Activated naive CD8-positive, alpha-beta T cell treated with anti-CD3 and anti-CD28 coated beads for 36 hours (primary cell): ENCODE data around the gene SPR. TPM values are rescaled to one million over a fixed set of nuclear protein-coding genes. Genes with fewer than 3 reads are reported as not detected.

Experiments
- DNase-seq: peaks from one replicate; pipeline ENCODE4 v3.0.0; 2021
- H3K27ac Mint-ChIP-seq: one replicate; pipeline ENCODE4 v1.8.0; 2022; ENCODE audit warnings: mild to moderate bottlenecking, moderate library complexity, mixed read lengths
- H3K27me3 Mint-ChIP-seq: one replicate; pipeline ENCODE4 v1.8.0; 2022; ENCODE audit warnings: mild to moderate bottlenecking, mixed read lengths
- H3K36me3 Mint-ChIP-seq: one replicate; pipeline ENCODE4 v1.8.0; 2021; ENCODE audit warnings: mild to moderate bottlenecking, mixed read lengths
- H3K4me1 Mint-ChIP-seq: one replicate; pipeline ENCODE4 v1.8.0; 2021; ENCODE audit warnings: mixed read lengths
- H3K4me3 Mint-ChIP-seq: one replicate; pipeline ENCODE4 v1.8.0; 2022; ENCODE audit warnings: mild to moderate bottlenecking, moderate library complexity, mixed read lengths
- H3K9me3 Mint-ChIP-seq: one replicate; pipeline ENCODE4 v1.8.0; 2022; ENCODE audit warnings: mixed read lengths
- total RNA-seq, 2 experiments: library from RNA; stranded (reverse); gene quantifications; one replicate each; pipeline ENCODE4 v1.2.3, GENCODE V29; 2021

The SPR gene
- total RNA-seq, 2 experiments from 2014 or later = 13.9 TPM

- Mint-ChIP-seq H3K27ac (no peak overlapping the region), H3K4me1 (no peaks in the 10 kb centered on the region), H3K4me3 (no peak overlapping the region), H3K9me3 (peaks cover 5% of the 10 kb centered on the region), H3K27me3 (peaks cover 61% of the 10 kb centered on the region), H3K36me3 (no peaks in the 10 kb centered on the region)
- no peak for DNase-seq
These were observed 16.1 kb upstream of the SPR start for GRCh38 chr2:72871060-72871459.

GRCh38 chr2:72871880-72872279, 15.3 kb upstream of the SPR start:
- H3K27me3 Mint-ChIP-seq = peaks cover 58% of the 10 kb centered on the region
- no peaks in the 10 kb centered on the region for H3K4me1 Mint-ChIP-seq
- H3K27ac Mint-ChIP-seq = no peak overlapping the region
- peaks cover 5% of the 10 kb centered on the region for H3K9me3 Mint-ChIP-seq
- no peak overlapping the region for H3K4me3 Mint-ChIP-seq
- H3K36me3 Mint-ChIP-seq = no peaks in the 10 kb centered on the region
- no peak for DNase-seq

- DNase-seq = no peak
- Mint-ChIP-seq H3K36me3 (no peaks in the 10 kb centered on the region), H3K27me3 (peaks cover 65% of the 10 kb centered on the region)
These were observed 3.7 kb upstream of the SPR start for GRCh38 chr2:72883356-72883962.

GRCh38 chr2:72886505-72887031, 640 bp upstream of the SPR start:
- DNase-seq = no peak
- Mint-ChIP-seq H3K4me3 (peak overlapping the region; percentile 62), H3K27me3 (peaks cover 63% of the 10 kb centered on the region), H3K9me3 (no peaks in the 10 kb centered on the region), H3K27ac (no peak overlapping the region), H3K36me3 (peaks cover 4% of the 10 kb centered on the region), H3K4me1 (peaks cover 13% of the 10 kb centered on the region)

More at GRCh38 chr2:72883356-72883962, 3.7 kb upstream of the SPR start:
- peaks cover 9% of the 10 kb centered on the region for H3K4me1 Mint-ChIP-seq
- H3K4me3 Mint-ChIP-seq = no peak overlapping the region
- no peaks in the 10 kb centered on the region for H3K9me3 Mint-ChIP-seq
- no peak overlapping the region for H3K27ac Mint-ChIP-seq

- H3K9me3 Mint-ChIP-seq = no peaks in the 10 kb centered on the region
- H3K36me3 Mint-ChIP-seq = peaks cover 6% of the 10 kb centered on the region
- peak; percentile 59 for DNase-seq
- peaks cover 58% of the 10 kb centered on the region for H3K27me3 Mint-ChIP-seq
- H3K4me3 Mint-ChIP-seq = peak overlapping the region; percentile 78
- H3K27ac Mint-ChIP-seq = no peak overlapping the region
- H3K4me1 Mint-ChIP-seq = peaks cover 13% of the 10 kb centered on the region
These were observed 681 bp downstream of the SPR start for GRCh38 chr2:72887740-72888437.

- Mint-ChIP-seq H3K4me3 (peak overlapping the region; percentile 78), H3K9me3 (no peaks in the 10 kb centered on the region), H3K27ac (no peak overlapping the region), H3K36me3 (peaks cover 6% of the 10 kb centered on the region), H3K4me1 (peaks cover 13% of the 10 kb centered on the region), H3K27me3 (peaks cover 56% of the 10 kb centered on the region)
- no peak for DNase-seq
These were observed 1.4 kb downstream of the SPR start for GRCh38 chr2:72888438-72889202.

- H3K27me3 Mint-ChIP-seq = peaks cover 53% of the 10 kb centered on the region
These were observed 2.8 kb downstream of the SPR start for GRCh38 chr2:72889991-72890390.

GRCh38 chr2:72891091-72891818, 4.0 kb downstream of the SPR start:
- Mint-ChIP-seq H3K27ac (no peak overlapping the region), H3K4me3 (no peak overlapping the region), H3K27me3 (peaks cover 48% of the 10 kb centered on the region)

More at GRCh38 chr2:72889991-72890390, 2.8 kb downstream of the SPR start:
- Mint-ChIP-seq H3K27ac (no peak overlapping the region), H3K4me3 (no peak overlapping the region), H3K9me3 (no peaks in the 10 kb centered on the region), H3K36me3 (peaks cover 6% of the 10 kb centered on the region), H3K4me1 (peaks cover 13% of the 10 kb centered on the region)
- no peak for DNase-seq

GRCh38 chr2:72892506-72893173, 5.4 kb downstream of the SPR start:
- Mint-ChIP-seq H3K27me3 (peaks cover 49% of the 10 kb centered on the region), H3K4me1 (peaks cover 8% of the 10 kb centered on the region), H3K27ac (no peak overlapping the region), H3K4me3 (no peak overlapping the region), H3K36me3 (peaks cover 6% of the 10 kb centered on the region), H3K9me3 (no peaks in the 10 kb centered on the region)
- peak; percentile 59 for DNase-seq

More at GRCh38 chr2:72891091-72891818, 4.0 kb downstream of the SPR start:
- H3K36me3 Mint-ChIP-seq = peaks cover 6% of the 10 kb centered on the region
- peaks cover 13% of the 10 kb centered on the region for H3K4me1 Mint-ChIP-seq
- H3K9me3 Mint-ChIP-seq = no peaks in the 10 kb centered on the region
- no peak for DNase-seq

- no peak overlapping the region for H3K4me3 Mint-ChIP-seq
- peaks cover 2% of the 10 kb centered on the region for H3K4me1 Mint-ChIP-seq
- H3K27ac Mint-ChIP-seq = no peak overlapping the region
- peaks cover 6% of the 10 kb centered on the region for H3K36me3 Mint-ChIP-seq
- H3K9me3 Mint-ChIP-seq = no peaks in the 10 kb centered on the region
- peak; percentile 52 for DNase-seq
- H3K27me3 Mint-ChIP-seq = peaks cover 49% of the 10 kb centered on the region
These were observed 6.5 kb downstream of the SPR start for GRCh38 chr2:72893594-72894319.

- H3K9me3 Mint-ChIP-seq = no peaks in the 10 kb centered on the region
- H3K4me1 Mint-ChIP-seq = no peaks in the 10 kb centered on the region
- peaks cover 4% of the 10 kb centered on the region for H3K36me3 Mint-ChIP-seq
- DNase-seq = no peak
- H3K4me3 Mint-ChIP-seq = no peak overlapping the region
- H3K27me3 Mint-ChIP-seq = peaks cover 52% of the 10 kb centered on the region
- H3K27ac Mint-ChIP-seq = no peak overlapping the region
These were observed 7.3 kb downstream of the SPR start for GRCh38 chr2:72894514-72894913.

- no peak for DNase-seq
- H3K36me3 Mint-ChIP-seq = peaks cover 3% of the 10 kb centered on the region
- no peak overlapping the region for H3K27ac Mint-ChIP-seq
- no peaks in the 10 kb centered on the region for H3K4me1 Mint-ChIP-seq
- H3K27me3 Mint-ChIP-seq = peaks cover 54% of the 10 kb centered on the region
- no peak overlapping the region for H3K4me3 Mint-ChIP-seq
- H3K9me3 Mint-ChIP-seq = no peaks in the 10 kb centered on the region
These were observed 7.9 kb downstream of the SPR start for GRCh38 chr2:72895154-72895553.

- no peaks in the 10 kb centered on the region for H3K4me1 Mint-ChIP-seq
- H3K9me3 Mint-ChIP-seq = no peaks in the 10 kb centered on the region
- H3K4me3 Mint-ChIP-seq = no peak overlapping the region
- no peak overlapping the region for H3K27ac Mint-ChIP-seq
- peaks cover 3% of the 10 kb centered on the region for H3K36me3 Mint-ChIP-seq
- H3K27me3 Mint-ChIP-seq = peaks cover 51% of the 10 kb centered on the region
- no peak for DNase-seq
These were observed 8.6 kb downstream of the SPR start for GRCh38 chr2:72895759-72896281.
